Memory B cell (primary cell): ENCODE results near the gene NUDT8.

ENCODE experiments used
- ATAC-seq: fragments of 150-1000 bp; cut with Tn5 transposase; 2 replicates; pipeline ENCODE4 v1.10.0; 2021; ENCODE audit warnings: low read depth, mild to moderate bottlenecking, moderate library complexity
- DNase-seq, 2 donors: peaks; one replicate each; pipeline ENCODE4 v3.0.0; 2022; ENCODE audit warnings: low spot score in 2 of 2
- H3K27ac Mint-ChIP-seq: one replicate; pipeline ENCODE4 v1.8.0; 2022; ENCODE audit warnings: mild to moderate bottlenecking, moderate library complexity, mixed read lengths
- H3K27me3 Mint-ChIP-seq: one replicate; pipeline ENCODE4 v1.8.0; 2022; ENCODE audit warnings: mixed read lengths
- H3K36me3 Mint-ChIP-seq: one replicate; pipeline ENCODE4 v1.8.0; 2022; ENCODE audit warnings: mild to moderate bottlenecking, mixed read lengths
- H3K4me1 Mint-ChIP-seq: one replicate; pipeline ENCODE4 v1.8.0; 2022; ENCODE audit warnings: mixed read lengths
- H3K4me3 Mint-ChIP-seq: one replicate; pipeline ENCODE4 v1.8.0; 2022; ENCODE audit warnings: mild to moderate bottlenecking, moderate library complexity, mixed read lengths
- H3K9me3 Mint-ChIP-seq: one replicate; pipeline ENCODE4 v1.8.0; 2022; ENCODE audit warnings: mixed read lengths

Gene NUDT8

GRCh38 chr11:67649634-67650510 is 20.1 kb upstream of the NUDT8 start:
- Mint-ChIP-seq H3K27me3 (no peaks in the 10 kb centered on the region), H3K4me3 (peak overlapping the region; percentile 92), H3K36me3 (no peaks in the 10 kb centered on the region), H3K9me3 (no peaks in the 10 kb centered on the region), H3K4me1 (peaks cover 42% of the 10 kb centered on the region), H3K27ac (peak overlapping the region; percentile 80)
- ATAC-seq = no peak
- no peak for DNase-seq

- ATAC-seq = peak; percentile 11
- Mint-ChIP-seq H3K27ac (no peak overlapping the region), H3K4me1 (peaks cover 42% of the 10 kb centered on the region), H3K9me3 (no peaks in the 10 kb centered on the region), H3K4me3 (peak overlapping the region; percentile 92), H3K36me3 (no peaks in the 10 kb centered on the region), H3K27me3 (no peaks in the 10 kb centered on the region)
- DNase-seq = no peak
Observed at GRCh38 chr11:67648796-67649613, 19.3 kb upstream of the NUDT8 start.

GRCh38 chr11:67648140-67648795 is 18.5 kb upstream of the NUDT8 start:
- ATAC-seq (peak; percentile 84), DNase-seq (peak in 1 of 2 donors; percentile 75)
- Mint-ChIP-seq H3K36me3 (no peaks in the 10 kb centered on the region), H3K4me1 (peaks cover 42% of the 10 kb centered on the region), H3K27ac (no peak overlapping the region), H3K4me3 (peak overlapping the region; percentile 41), H3K9me3 (no peaks in the 10 kb centered on the region), H3K27me3 (no peaks in the 10 kb centered on the region)

DNA sequence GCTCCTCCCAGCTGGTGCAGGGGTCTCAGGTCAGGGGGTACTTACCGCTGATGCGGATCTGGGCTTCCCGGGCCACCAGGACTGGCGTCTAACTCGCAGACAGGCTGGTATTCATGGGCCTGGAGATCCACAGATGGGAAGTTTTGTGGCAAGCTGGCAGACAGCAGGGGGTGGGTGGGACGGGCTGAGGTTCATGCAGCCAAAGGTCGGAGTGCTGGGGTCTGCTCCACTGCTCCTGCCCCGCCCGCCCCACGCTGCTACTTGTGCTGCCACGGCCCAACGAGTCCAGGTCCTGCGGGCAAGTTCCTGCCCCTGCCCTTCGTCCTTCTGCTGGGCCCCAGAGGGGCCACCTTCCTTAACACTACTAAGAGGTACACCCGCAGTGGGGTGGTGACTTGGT is 17.7 kb upstream of the NUDT8 start:
- H3K4me1 Mint-ChIP-seq = peaks cover 42% of the 10 kb centered on the region
- DNase-seq (no peak), ATAC-seq (no peak)
- H3K36me3 Mint-ChIP-seq = no peaks in the 10 kb centered on the region
- H3K4me3 Mint-ChIP-seq = peak overlapping the region; percentile 45
- no peaks in the 10 kb centered on the region for H3K9me3 Mint-ChIP-seq
- no peak overlapping the region for H3K27ac Mint-ChIP-seq
- no peaks in the 10 kb centered on the region for H3K27me3 Mint-ChIP-seq

GRCh38 chr11:67646535-67647336 is 17.0 kb upstream of the NUDT8 start:
- Mint-ChIP-seq H3K36me3 (no peaks in the 10 kb centered on the region), H3K27me3 (no peaks in the 10 kb centered on the region), H3K9me3 (no peaks in the 10 kb centered on the region), H3K4me1 (peaks cover 42% of the 10 kb centered on the region), H3K4me3 (peak overlapping the region; percentile 45), H3K27ac (peak overlapping the region; percentile 17)
- DNase-seq (peak in 1 of 2 donors; percentile 47), ATAC-seq (peak; percentile 54)

GRCh38 chr11:67645521-67646461 is 16.1 kb upstream of the NUDT8 start:
- peak overlapping the region; percentile 17 for H3K27ac Mint-ChIP-seq
- H3K9me3 Mint-ChIP-seq = no peaks in the 10 kb centered on the region
- peak overlapping the region; percentile 45 for H3K4me3 Mint-ChIP-seq
- H3K36me3 Mint-ChIP-seq = no peaks in the 10 kb centered on the region
- no peaks in the 10 kb centered on the region for H3K27me3 Mint-ChIP-seq
- no peak for DNase-seq
- ATAC-seq = no peak
- peaks cover 42% of the 10 kb centered on the region for H3K4me1 Mint-ChIP-seq

GRCh38 chr11:67644472-67645418 is 15.0 kb upstream of the NUDT8 start:
- H3K9me3 Mint-ChIP-seq = no peaks in the 10 kb centered on the region
- H3K4me1 Mint-ChIP-seq = peaks cover 35% of the 10 kb centered on the region
- H3K27ac Mint-ChIP-seq = no peak overlapping the region
- no peaks in the 10 kb centered on the region for H3K27me3 Mint-ChIP-seq
- DNase-seq (no peak), ATAC-seq (no peak)
- no peak overlapping the region for H3K4me3 Mint-ChIP-seq
- H3K36me3 Mint-ChIP-seq = no peaks in the 10 kb centered on the region

GRCh38 chr11:67644042-67644441 is 14.3 kb upstream of the NUDT8 start:
- peaks cover 28% of the 10 kb centered on the region for H3K4me1 Mint-ChIP-seq
- H3K27ac Mint-ChIP-seq = no peak overlapping the region
- H3K36me3 Mint-ChIP-seq = no peaks in the 10 kb centered on the region
- ATAC-seq (no peak), DNase-seq (no peak)
- no peaks in the 10 kb centered on the region for H3K9me3 Mint-ChIP-seq
- H3K4me3 Mint-ChIP-seq = no peak overlapping the region
- no peaks in the 10 kb centered on the region for H3K27me3 Mint-ChIP-seq

- no peak overlapping the region for H3K27ac Mint-ChIP-seq
- no peak for DNase-seq
- no peaks in the 10 kb centered on the region for H3K27me3 Mint-ChIP-seq
- H3K9me3 Mint-ChIP-seq = no peaks in the 10 kb centered on the region
- ATAC-seq = no peak
- H3K4me3 Mint-ChIP-seq = no peak overlapping the region
- peaks cover 18% of the 10 kb centered on the region for H3K4me1 Mint-ChIP-seq
- H3K36me3 Mint-ChIP-seq = no peaks in the 10 kb centered on the region
Observed at GRCh38 chr11:67642173-67643120, 12.7 kb upstream of the NUDT8 start.

DNA sequence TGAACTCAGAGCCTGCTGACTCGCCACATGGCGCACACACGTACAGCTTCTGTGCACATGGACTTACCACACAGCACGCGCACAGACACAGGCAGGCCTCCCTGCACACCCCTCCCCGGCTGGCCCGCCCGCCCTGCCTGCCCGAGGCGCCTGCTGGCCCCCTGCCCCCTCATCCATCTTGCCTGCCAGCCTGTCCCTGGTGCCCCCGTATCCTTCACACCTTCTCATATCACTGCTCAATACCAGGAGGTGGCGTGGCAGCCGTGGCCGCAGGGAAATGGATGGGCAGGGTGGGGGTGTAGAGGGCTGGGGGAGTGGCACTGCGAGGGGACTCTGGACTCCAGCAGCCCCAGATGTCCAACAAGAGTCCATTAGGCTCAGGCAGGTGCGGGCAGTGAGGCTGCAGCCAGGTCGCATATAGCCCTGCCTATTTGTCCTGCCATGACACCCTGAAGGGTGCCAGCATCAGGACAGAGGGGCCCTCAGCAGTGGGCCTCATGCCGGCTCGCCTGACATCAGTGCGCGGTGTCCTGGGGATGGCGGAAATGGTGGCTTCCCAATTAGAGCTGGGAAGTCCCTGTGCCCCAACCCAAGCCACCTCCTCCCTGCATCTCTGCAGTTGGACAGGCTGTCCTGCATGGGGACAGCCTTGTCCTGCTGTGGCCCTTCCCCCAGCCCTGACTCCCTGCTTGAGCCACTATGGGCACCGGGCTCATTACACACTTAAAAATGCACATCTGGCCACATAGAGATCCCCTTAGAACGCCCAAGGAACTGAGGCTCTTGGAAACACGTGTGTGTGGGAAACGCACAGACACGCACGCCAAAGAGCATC is 11.8 kb upstream of the NUDT8 start:
- no peaks in the 10 kb centered on the region for H3K9me3 Mint-ChIP-seq
- H3K36me3 Mint-ChIP-seq = no peaks in the 10 kb centered on the region
- DNase-seq = no peak
- H3K27ac Mint-ChIP-seq = no peak overlapping the region
- no peaks in the 10 kb centered on the region for H3K27me3 Mint-ChIP-seq
- no peak for ATAC-seq
- H3K4me1 Mint-ChIP-seq = peaks cover 18% of the 10 kb centered on the region
- H3K4me3 Mint-ChIP-seq = no peak overlapping the region
